ENCODE results near the gene CDHR4. TPM values are rescaled to one million over a fixed set of nuclear protein-coding genes. Genes with fewer than 3 reads are reported as not detected.

Gene CDHR4
- total RNA-seq, 1 experiment from 2014 or later: 0.17 TPM

DNA sequence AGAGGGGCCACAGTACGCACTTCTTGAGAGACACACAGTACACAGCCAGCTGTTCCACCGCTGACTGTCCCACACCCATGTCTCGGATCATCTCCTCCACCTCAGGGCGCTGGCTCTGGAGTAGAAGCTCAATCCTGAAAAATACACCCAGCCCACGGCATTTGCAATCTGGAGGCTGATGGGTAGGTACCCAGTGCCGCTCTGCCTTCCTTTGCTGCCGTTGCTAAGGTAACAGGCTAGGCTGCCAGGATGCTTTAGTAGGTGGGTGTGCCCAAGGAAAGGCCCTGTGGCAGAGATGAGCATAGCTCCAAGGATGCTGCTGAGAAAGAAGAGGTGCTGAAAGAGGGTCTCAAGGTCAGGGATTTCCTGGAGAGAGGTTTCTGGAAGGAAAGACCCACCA lies 42.1 kb upstream of the CDHR4 start:
- DNase-seq (ENCODE audit: low spot score) (no peak), ATAC-seq (no peak)
- Mint-ChIP-seq H3K4me1 (peaks cover 17% of the 10 kb centered on the region), H3K36me3 (peaks cover 45% of the 10 kb centered on the region), H3K27ac (no peak overlapping the region), H3K27me3 (ENCODE audit: low read depth) (no peaks in the 10 kb centered on the region), H3K9me3 (no peaks in the 10 kb centered on the region), H3K4me3 (no peak overlapping the region)
- ChIA-PET POLR2A (no interaction called here), CTCF (interaction anchor here (0.6 to 7.3 kb wide), 24 partner anchors 8 to 140 kb away, joined by 3 to 207 read pairs (median 4); partner anchors contain the start of genes AMIGO3, CAMKV, INKA1 and MON1A)
- TF ChIP-seq TEAD1 (CRISPR knock-in tag; IDR thresholded peaks at IDR 0.05): no peak
- TF ChIP-seq, protein P1, sequence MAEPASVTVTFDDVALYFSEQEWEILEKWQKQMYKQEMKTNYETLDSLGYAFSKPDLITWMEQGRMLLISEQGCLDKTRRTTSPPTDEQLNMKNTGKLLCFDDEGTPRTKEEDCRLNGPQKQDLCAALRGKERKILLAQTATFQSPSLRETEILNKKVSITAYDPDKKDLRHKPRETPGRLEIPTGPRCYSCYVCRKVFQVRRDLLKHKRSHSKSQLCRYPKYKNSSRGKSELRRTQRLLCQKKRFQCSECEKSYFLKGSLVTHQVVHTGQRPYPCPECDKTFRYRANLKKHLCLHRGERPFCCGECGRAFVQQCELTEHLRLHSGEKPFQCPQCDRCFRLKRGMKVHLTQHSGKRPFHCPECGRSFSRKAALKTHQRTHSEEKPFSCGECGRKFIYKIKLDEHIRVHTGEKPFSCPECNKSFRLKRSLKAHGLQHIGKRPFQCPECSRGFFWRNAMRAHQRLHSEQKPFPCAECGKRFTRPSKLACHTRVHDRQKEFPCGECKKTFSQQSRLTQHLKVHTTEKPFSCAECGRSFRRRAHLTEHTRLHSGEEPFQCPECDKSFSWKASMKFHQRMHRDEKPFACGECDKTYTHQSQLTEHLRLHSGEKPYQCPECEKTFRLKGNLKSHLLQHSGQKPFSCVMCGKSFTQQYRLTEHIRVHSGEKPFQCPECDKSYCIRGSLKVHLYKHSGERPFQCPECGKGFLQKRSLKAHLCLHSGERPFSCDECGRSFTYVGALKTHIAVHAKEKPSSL (CRISPR knock-in tag; conservative IDR thresholded peaks at IDR 0.05): no peak
- TF ChIP-seq, protein P2, sequence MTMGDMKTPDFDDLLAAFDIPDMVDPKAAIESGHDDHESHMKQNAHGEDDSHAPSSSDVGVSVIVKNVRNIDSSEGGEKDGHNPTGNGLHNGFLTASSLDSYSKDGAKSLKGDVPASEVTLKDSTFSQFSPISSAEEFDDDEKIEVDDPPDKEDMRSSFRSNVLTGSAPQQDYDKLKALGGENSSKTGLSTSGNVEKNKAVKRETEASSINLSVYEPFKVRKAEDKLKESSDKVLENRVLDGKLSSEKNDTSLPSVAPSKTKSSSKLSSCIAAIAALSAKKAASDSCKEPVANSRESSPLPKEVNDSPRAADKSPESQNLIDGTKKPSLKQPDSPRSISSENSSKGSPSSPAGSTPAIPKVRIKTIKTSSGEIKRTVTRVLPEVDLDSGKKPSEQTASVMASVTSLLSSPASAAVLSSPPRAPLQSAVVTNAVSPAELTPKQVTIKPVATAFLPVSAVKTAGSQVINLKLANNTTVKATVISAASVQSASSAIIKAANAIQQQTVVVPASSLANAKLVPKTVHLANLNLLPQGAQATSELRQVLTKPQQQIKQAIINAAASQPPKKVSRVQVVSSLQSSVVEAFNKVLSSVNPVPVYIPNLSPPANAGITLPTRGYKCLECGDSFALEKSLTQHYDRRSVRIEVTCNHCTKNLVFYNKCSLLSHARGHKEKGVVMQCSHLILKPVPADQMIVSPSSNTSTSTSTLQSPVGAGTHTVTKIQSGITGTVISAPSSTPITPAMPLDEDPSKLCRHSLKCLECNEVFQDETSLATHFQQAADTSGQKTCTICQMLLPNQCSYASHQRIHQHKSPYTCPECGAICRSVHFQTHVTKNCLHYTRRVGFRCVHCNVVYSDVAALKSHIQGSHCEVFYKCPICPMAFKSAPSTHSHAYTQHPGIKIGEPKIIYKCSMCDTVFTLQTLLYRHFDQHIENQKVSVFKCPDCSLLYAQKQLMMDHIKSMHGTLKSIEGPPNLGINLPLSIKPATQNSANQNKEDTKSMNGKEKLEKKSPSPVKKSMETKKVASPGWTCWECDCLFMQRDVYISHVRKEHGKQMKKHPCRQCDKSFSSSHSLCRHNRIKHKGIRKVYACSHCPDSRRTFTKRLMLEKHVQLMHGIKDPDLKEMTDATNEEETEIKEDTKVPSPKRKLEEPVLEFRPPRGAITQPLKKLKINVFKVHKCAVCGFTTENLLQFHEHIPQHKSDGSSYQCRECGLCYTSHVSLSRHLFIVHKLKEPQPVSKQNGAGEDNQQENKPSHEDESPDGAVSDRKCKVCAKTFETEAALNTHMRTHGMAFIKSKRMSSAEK (CRISPR knock-in tag; IDR thresholded peaks at IDR 0.05; ENCODE audit: borderline replicate concordance): no peak
- TF ChIP-seq GRHL2 (CRISPR knock-in tag; IDR thresholded peaks at IDR 0.05; ENCODE audit: insufficient replicate concordance, severe bottlenecking): no peak
- no peak for TF ChIP-seq FOXK1 (CRISPR knock-in tag; IDR thresholded peaks at IDR 0.05)
- TF ChIP-seq, protein P3, sequence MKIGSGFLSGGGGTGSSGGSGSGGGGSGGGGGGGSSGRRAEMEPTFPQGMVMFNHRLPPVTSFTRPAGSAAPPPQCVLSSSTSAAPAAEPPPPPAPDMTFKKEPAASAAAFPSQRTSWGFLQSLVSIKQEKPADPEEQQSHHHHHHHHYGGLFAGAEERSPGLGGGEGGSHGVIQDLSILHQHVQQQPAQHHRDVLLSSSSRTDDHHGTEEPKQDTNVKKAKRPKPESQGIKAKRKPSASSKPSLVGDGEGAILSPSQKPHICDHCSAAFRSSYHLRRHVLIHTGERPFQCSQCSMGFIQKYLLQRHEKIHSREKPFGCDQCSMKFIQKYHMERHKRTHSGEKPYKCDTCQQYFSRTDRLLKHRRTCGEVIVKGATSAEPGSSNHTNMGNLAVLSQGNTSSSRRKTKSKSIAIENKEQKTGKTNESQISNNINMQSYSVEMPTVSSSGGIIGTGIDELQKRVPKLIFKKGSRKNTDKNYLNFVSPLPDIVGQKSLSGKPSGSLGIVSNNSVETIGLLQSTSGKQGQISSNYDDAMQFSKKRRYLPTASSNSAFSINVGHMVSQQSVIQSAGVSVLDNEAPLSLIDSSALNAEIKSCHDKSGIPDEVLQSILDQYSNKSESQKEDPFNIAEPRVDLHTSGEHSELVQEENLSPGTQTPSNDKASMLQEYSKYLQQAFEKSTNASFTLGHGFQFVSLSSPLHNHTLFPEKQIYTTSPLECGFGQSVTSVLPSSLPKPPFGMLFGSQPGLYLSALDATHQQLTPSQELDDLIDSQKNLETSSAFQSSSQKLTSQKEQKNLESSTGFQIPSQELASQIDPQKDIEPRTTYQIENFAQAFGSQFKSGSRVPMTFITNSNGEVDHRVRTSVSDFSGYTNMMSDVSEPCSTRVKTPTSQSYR (CRISPR knock-in tag; IDR thresholded peaks at IDR 0.05): no peak
- TF ChIP-seq, protein P4, sequence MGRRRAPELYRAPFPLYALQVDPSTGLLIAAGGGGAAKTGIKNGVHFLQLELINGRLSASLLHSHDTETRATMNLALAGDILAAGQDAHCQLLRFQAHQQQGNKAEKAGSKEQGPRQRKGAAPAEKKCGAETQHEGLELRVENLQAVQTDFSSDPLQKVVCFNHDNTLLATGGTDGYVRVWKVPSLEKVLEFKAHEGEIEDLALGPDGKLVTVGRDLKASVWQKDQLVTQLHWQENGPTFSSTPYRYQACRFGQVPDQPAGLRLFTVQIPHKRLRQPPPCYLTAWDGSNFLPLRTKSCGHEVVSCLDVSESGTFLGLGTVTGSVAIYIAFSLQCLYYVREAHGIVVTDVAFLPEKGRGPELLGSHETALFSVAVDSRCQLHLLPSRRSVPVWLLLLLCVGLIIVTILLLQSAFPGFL (CRISPR knock-in tag; IDR thresholded peaks at IDR 0.05; ENCODE audit: borderline replicate concordance): no peak
- TF ChIP-seq JAZF1 (CRISPR knock-in tag; IDR thresholded peaks at IDR 0.05): no peak
- TF ChIP-seq CREM (CRISPR knock-in tag; IDR thresholded peaks at IDR 0.05): no peak
- TF ChIP-seq, protein P5, sequence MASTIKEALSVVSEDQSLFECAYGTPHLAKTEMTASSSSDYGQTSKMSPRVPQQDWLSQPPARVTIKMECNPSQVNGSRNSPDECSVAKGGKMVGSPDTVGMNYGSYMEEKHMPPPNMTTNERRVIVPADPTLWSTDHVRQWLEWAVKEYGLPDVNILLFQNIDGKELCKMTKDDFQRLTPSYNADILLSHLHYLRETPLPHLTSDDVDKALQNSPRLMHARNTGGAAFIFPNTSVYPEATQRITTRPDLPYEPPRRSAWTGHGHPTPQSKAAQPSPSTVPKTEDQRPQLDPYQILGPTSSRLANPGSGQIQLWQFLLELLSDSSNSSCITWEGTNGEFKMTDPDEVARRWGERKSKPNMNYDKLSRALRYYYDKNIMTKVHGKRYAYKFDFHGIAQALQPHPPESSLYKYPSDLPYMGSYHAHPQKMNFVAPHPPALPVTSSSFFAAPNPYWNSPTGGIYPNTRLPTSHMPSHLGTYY (CRISPR knock-in tag; IDR thresholded peaks at IDR 0.05): no peak
- TF ChIP-seq, protein P6, sequence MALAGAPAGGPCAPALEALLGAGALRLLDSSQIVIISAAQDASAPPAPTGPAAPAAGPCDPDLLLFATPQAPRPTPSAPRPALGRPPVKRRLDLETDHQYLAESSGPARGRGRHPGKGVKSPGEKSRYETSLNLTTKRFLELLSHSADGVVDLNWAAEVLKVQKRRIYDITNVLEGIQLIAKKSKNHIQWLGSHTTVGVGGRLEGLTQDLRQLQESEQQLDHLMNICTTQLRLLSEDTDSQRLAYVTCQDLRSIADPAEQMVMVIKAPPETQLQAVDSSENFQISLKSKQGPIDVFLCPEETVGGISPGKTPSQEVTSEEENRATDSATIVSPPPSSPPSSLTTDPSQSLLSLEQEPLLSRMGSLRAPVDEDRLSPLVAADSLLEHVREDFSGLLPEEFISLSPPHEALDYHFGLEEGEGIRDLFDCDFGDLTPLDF (CRISPR knock-in tag; IDR thresholded peaks at IDR 0.05): no peak
